NCI-H2081 (cell line): Measurements from ENCODE around the gene RPL26.
A peak's percentile ranks its signal among the peaks of the same experiment; 100 is the strongest.
"Not testable (repeated sequence)": the region's sequence is repeated elsewhere in the genome, so short reads cannot be mapped to it uniquely, and the experiment has no call there.

ENCODE experiments used
- DNase-seq, 2 experiments: peaks; one replicate each; lab custom pipeline; 2025; lab: John Stamatoyannopoulos, UW

RPL26 gene

DNA sequence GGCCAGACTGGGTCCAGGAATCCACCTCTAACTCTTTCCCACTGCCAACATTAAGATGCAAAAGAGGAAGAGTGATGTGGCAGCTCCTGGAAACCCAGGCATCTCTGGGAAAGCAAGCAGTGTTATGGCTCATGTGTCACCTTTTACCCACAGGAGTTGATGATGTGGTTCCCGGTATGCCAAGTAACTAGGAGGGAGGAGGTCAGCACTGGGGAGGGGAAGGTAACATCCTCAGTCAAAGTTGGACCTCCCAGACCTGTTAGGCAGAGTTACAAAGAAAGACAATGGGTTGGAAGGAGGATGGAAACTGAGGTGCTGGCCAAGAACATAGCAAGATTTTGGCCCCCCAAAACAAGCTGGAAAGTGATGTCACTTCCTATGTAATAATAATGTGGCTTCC lies 17.9 kb downstream of the RPL26 start:
- DNase-seq, result no peak

DNA sequence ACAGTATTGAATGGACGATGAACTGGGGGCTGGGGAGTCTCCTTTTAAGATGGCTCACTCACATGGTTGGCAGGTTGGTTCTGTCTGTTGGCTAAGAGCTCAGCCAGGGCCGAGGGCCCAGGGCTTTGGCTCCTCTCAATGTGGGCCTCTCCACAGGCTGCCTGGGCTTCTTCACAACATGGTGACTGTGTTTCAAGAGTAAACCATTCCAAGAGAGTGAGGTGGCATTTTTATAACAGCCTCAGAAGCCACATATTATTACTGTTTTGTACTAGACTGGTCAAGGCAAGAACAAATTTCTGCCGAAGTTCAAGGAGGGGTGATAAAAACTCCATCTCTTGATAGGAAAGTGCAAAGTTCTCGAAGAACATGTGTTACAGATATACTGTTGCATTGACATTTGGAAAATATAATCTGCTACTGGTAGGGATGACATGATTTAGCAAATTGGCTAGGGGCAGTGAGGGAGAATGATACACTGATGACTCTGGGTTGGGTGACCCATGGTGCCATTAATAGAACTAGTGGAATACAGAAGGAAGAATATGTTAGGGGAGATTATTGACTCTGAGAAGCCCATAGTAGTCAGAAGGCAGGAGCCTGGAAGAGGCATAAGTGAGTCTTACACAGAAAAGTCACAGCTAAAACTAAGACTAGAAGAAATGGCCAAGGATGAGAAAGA lies 20.2 kb downstream of the RPL26 start:
- no peak for DNase-seq

DNA sequence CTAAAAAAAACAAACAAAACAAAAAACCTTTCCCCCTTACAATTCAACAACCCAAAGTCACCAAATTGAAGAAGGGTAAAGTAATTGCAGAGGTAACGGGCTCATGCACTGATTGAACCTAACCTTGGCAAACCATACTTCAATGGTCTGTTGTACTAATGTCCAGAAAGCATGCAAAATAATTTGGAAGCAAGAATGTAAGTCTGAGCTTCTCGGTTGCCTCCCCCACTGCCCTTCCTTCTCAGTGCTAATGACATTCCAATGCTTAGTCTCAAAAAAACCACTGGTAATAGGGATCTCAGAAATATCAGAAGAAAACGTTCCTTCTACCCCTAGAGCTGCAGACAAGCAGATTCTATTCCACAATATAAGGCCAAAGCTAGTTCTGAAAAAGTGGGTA lies 22.2 kb downstream of the RPL26 start:
- DNase-seq, result no peak

DNA sequence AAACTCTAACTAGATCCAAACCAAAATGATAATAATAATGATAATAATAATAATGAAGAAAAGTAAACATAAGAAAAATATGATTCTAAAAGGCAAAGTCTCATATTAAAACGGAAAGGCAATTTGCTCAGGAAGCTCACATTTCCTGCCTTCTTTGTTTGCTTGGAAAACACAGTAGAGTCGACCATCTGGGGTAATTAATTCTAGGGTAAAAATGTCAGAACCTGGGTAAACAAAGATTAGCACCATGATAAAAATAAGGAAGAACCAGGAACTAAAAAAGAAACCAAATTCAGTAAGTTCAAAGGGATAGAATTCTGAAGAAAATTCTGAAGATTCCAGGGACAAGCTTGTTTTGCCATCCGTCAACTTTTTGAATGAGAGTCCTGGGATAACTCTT lies 22.7 kb downstream of the RPL26 start:
- DNase-seq, result peak in 1 of 2 experiments; percentile 43

DNA sequence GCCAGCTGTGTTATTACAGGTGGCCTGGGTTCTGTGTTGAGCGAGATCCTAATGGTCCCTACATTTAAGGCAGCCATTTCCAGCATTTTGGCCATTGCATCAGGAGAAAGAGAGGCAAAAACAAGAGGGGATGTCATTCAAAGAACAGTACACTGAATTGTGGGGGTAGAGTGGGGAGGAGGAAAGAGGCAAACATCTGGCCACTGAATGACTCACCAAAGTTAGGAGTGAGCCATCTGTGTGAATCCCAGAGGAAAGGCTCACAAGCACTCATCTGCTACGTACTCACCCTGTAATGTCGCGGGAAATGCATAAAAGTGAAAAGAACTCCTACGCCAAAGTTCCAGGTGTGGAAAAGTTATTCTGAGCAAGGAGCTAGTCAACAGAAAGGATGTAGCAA lies 23.2 kb downstream of the RPL26 start:
- no peak for DNase-seq

DNA sequence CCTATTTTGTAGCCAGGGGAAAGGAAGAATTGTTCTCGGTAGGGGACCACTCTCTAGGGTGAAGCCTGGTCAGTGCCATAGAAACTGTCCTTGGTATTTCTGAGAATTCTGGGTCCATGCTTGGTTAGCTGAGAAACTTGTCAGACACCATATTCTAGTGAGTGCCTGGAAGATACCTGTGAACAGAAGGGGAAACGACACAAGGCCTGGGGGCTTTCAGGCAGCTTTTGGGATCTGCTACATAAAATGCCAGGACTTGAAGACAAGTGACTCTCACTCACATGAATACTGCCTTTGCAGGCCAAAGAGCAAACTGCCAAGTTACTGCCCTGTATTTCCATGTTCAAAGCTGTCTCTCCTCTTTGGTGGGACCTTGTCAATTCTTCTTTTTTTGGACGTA lies 25.1 kb downstream of the RPL26 start:
- no peak for DNase-seq

DNA sequence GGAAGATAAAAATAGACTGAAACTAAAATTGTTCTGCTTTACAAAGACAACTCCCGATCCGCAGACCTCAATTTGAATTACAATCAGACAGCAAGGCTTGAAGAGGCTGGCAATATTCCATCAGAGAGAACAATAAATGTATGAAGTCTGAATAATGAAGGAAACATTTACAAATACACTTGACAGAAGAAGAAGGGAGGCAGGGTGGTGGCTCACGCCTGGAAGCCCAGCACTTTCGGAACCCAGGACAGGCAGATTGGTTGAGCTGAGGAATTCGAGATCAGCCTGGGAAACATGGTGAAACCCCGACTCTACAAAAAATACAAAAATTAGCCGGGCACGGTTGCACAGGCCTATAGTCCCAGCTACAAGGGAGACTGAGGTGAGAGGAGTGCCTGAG lies 28.8 kb downstream of the RPL26 start:
- DNase-seq, result no peak

DNA sequence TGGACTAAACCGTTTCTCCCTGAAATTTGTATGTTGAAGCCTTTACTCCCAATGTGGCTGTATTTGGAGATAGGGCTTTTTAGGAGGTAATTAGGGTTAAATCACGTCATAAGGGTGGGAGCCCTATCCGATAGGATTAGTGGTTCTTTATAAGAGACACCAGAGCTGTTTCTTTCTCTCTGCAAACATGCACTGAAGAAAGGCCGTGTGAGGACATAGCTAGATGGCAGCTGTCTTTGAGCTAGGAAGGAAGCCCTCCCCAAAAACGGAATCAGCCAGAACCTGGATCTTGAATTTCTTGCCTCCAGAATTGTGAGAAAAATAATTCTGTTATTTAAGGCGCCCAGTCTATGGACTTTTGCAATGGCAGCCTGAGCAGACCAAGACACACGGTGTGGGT lies 29.3 kb downstream of the RPL26 start:
- DNase-seq, result no peak

DNA sequence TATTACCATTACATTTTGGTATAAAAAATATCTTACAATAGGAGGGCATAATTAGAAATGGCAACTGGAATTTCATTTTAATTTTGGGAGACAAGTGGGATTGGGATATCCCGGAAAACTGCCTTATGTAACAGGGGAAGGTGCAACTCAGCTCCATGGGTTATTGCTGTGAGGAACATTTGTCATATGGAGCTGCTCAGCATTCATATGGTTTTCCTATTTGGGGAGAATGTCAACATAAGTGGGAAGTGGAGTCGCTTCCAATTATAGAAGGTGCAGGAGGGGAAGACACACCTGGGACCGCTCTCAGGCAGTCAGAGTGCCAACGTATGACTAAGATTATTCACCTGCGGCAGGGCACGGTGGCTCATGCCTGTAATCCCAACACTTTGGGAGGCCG lies 32.7 kb downstream of the RPL26 start:
- DNase-seq, result no peak

DNA sequence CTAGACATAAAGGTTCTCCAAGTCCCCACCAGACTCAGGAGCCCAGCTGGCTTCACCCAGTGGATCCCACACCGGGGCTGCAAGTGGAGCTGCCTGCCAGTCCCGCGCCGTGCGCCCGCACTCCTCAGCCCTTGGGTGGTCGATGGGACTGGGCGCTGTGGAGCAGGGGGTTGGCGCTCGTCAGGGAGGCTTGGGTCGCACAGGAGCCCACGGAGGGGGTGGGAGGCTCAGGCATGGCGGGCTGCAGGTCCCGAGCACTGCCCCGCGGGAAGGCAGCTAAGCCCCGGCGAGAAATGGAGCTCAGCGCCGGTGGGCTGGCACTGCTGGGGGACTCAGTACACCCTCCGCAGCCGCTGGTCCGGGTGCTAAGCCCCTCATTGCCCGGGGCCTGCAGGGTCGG lies 36.0 kb downstream of the RPL26 start:
- DNase-seq, result not testable (repeated sequence)

DNA sequence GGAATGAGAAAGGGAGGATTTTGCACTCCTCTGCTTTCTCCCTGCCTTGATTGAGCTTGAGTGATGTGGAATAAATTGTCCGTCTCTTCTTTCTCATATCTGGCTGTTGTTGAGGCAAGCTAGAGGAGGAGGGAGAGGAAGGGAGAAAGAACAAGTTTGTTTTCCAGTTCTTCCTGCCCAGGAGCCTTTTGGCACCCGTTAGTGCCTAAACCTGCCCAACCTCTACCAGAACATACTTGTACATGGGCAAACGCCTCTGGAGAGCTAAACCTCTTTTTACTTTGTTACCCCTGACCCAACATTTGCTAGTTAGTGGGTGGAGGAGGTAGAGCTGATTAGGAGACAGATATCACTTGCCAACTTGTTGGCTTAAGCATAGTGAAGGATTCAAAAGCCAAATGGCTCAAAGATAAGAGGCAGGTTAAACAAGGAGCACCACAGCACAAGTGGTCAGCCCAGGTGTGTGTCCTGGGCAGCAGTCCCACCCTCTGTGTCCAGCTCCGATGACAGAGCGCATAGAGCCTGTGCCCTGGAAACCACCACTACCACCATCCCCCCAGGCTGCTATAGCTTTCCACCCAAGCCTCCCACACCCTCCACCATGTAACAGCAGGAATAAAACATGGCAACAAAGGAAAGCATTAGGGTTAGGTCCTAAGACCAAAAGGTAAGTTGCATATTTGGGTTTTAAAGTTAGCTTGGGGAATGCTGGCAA lies 36.9 kb downstream of the RPL26 start:
- DNase-seq, result no peak

DNA sequence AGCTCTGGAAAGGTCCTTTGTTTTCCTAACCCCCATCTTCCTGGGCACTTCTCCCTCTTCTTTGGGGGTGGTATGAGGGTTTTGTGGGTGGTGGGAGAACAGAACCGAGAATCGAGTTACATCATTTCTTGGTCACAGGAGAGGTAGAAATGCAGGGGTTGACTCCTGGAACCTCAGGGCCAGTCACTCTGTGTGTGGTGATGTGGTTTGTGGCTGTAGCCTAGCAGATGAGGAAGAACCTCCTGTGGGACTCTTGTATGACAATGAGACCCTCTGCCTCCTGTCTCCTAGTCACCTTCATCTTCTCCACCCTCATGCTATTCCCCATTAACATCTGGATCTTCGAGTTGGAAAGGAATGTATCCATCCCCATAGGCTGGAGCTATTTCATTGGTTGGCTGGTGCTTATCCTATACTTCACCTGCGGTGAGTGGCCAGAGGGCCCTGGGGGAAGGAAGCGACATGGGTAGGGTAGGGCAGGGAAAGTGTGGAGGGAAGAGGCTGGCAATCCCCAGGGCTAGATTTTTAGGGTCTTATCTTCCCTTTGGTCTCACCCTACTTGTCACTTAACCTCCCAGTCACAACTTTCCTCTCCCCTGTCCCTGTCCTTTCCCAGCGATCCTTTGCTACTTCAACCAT lies 37.8 kb downstream of the RPL26 start:
- no peak for DNase-seq

DNA sequence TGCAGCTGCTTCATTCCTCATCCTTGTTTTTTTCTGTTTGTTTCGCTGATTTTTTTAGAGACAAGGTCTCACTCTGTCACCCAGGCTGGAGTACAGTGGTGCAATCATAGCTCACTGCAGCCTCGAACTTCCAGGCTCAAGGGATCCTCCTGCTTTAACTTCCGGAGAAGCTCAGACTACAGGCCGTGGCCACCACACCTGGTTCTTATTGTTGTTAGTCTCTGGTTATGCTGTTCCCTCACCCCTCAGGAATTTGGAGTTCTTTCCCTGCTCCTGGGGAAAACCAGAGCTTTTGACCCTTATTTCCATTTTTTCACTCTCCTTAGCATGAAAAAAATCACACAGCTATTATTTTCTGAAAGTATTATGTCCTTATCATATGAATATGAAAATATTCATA lies 41.5 kb downstream of the RPL26 start:
- DNase-seq, result no peak

DNA sequence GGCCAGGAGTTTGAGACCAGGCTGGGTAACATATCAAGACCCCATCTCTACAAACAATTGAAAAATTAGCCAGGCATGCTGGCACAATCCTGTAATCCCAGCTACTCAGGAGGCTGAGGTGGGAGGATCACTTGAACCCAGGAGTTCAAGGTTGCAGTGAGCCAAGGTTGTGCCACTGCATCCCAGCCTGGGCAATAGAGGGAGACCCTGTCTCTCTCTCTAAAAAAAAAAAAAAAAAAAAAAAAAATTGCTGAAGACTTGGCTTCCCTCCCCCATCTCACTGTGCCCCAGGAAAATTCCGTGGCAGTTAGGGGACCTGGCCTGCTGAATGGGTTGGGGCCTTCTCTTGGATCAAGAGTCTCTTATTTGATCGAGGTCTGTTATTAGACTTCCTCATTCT lies 43.5 kb downstream of the RPL26 start, which contains the start of gene ODF4:
TSS of gene ODF4 (plus strand) at position 301 of the 400 bp plus-strand sequence. CDS start 212 bp downstream, outside the sequence.
- no peak for DNase-seq

DNA sequence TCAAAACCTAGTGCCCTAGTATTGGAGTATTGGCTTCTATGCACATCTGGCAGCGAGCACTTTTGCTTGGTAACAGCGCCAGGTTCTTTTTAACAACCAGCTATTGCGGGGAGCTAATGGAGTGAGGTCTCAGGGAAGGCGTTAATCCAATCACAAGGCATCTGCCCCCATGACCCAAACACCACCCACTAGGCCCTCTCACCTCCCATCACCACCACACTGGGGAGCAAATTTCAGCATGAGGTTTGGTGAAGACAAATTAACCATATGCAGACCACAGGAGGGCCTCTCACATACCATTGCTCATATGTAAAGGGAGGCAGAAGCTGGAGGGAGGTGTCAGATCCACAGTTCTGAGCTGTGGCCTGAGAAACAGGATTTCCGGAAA lies 44.2 kb downstream of the RPL26 start:
- no peak for DNase-seq

DNA sequence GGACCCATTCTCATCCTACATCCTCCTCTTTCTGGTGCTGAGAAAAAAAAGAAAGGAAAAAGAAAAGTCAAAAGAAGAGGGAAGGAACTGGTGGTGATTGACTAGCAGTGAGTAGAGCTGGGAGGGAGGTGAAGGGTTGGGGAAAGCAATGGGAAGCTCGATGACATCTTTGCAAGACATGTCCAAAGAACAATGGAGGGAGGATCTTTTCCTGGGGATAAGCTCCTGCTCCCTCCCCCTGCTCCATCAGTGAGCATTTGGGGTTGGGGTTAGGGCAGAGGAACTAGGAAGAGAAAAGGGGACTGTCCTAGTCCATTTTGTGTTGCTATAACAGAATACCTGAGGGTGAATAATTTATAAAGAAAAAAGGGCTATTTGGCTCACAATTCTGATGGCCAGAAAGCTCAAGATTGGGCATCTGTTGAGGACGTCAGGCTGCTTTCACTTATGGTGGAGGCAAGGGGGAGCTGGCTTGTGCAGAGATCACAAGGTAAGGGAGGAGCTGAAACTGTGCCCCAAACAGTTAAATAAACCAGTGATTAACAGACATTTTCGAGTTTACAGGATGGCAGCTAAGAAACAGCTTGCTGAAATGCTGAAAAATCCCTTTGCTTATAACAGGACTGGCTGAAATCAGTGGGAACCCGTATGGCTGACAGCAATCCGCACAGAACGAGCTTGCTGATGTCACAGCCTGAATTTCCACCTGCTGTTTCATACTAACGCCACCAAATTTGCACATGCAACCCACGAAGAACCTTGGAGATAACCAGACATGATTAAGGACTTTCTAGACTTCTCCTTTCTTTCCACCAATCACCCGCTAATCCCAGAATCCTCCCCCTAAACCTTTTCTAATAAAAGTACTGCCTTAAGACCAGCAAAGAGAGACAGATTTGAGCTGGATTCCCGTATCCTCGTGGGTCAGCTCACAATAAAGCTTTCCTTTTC lies 44.9 kb downstream of the RPL26 start:
- no peak for DNase-seq

DNA sequence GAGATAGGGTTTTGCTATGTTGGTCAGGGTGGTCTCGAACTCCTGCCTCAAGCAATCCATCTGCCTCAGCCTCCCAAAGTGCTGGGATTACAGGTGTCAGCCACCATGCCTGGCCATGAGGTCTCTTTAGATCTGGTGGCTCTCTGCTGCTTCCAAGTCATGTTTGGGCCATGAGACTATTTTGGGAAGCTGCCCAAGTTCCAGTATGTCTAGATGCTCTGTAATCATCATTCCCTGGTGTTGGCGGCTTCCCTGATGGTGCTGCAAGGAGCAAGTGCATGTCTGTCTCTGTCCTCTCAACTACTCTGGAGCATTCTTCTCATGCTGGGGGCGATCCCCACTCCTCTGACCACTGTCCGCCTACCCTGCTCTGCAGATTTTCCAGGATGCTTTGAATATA lies 49.7 kb downstream of the RPL26 start:
- no peak for DNase-seq

DNA sequence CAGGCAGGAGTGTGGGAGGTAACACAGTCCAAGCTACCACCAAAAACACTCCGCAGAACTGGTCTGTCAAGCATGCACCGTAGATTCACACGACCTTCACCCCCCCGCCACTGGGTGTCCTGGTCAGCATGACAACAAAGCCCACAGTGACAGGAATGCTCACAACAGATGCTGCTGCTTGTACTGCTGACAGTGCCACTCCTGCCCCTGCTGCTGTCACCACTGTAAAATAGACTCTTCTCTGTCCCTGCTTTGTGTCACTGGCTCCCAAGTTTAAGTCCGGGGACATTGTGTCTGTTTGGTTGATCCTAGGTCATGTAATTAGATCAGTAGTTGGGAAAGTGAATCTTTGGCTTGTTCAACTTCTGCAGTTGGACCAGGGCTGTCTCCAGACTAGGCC lies 50.3 kb downstream of the RPL26 start:
- DNase-seq, result no peak

DNA sequence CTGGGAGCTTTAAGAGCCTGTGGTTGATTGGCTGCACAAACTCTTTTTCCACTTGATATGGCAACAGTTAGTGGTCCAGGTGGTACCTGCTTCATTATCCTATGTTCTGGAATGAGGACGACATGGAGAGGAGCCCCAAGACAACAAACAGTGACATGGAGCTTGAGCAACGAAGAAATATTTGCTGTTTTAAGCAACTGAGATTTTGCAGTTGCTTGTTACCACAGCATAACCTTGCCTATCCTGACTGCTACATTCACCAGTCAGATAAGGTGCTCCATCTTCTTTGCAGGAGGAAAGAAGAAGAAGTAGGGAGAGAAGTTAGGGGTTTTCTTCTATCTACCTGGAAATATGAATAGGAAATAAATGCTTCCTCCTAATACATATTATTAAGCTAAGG lies 50.9 kb downstream of the RPL26 start:
- DNase-seq, result no peak
